Left lung (tissue), 10 donors: ENCODE measurements around the gene SNAI3. TPM values are rescaled to one million over a fixed set of nuclear protein-coding genes. Genes with fewer than 3 reads are reported as not detected.

ENCODE experiments used
- ATAC-seq: fragments of 200-7000 bp; cut with Tn5 transposase; one replicate; pipeline ENCODE4 v1.9.1; 2020; ENCODE audit warnings: moderate library complexity
- DNase-seq, 4 donors: peaks; one replicate each; pipeline ENCODE4 v3.0.0-alpha.2; 2013 to 2020
- H3K27ac ChIP-seq, 2 donors: fragments of 200-600 bp; sonication (generic) in 1 of 2; one replicate each; pipeline versions ENCODE4 v1.5.0 to v1.8.0; 2020 to 2021
- H3K27me3 ChIP-seq, 2 donors: fragments of 200-600 bp; sonication (generic) in 1 of 2; one replicate each; pipeline versions ENCODE4 v1.5.0 to v1.8.0; 2020 to 2021
- H3K36me3 ChIP-seq, 2 donors: fragments of 200-600 bp; sonication (generic) in 1 of 2; one replicate each; pipeline versions ENCODE4 v1.5.0 to v1.8.0; 2020 to 2021
- H3K4me1 ChIP-seq, 2 donors: fragments of 200-600 bp; one replicate each; pipeline ENCODE4 v1.8.0; 2021
- H3K4me3 ChIP-seq, 2 donors: fragments of 200-600 bp; sonication (generic) in 1 of 2; one replicate each; pipeline versions ENCODE4 v1.5.0 to v1.8.0; 2020 to 2021; ENCODE audit warnings: mild to moderate bottlenecking in 1 of 2
- H3K9me3 ChIP-seq, 2 donors: fragments of 200-600 bp; sonication (generic) in 1 of 2; one replicate each; pipeline versions ENCODE4 v1.5.0 to v1.8.0; 2020 to 2021
- CTCF ChIP-seq, 2 donors: fragments of 200-600 bp; sonication (generic) in 1 of 2; IDR thresholded peaks; one replicate each; pipeline versions ENCODE4 v1.5.0 to v1.8.0; 2021; ENCODE audit warnings: antibody characterized with exemption in 2 of 2
- intact Hi-C, 2 donors: fragments of 100-400 bp; cut with DNase I; formaldehyde crosslinking; loops; one replicate each; pipeline versions ENCODE4 v1.11.2 to v1.14.2; 2022
- polyA plus RNA-seq, 6 donors: library from polyadenylated mRNA; unstranded; fragments of 120-200 nt; gene quantifications; one replicate each; pipeline ENCODE4 v1.2.1, GENCODE V29; 2013; ENCODE audit not compliant: insufficient read length in 6 of 6
- total RNA-seq, 2 donors: library from RNA; stranded (reverse); fragmentation: NEBNext Ultra II Directional; extraction: Animal tissue kit (Norgen Biotek cat#: 25700); gene quantifications; one replicate each; pipeline ENCODE4 v1.2.1, GENCODE V29; 2021
- donor health status: DM: no; HTN: yes; CAD: no.
- donor health status: DM: no; HTN: no; CAD: no.

Gene SNAI3
- total and polyA plus RNA-seq, 8 donors = 0.86 to 2.3 (median 1.8) TPM

- no peak for ATAC-seq
Observed at GRCh38 chr16:88725609-88726407, 39.5 kb upstream of the SNAI3 start.

GRCh38 chr16:88724855-88725555 is 38.7 kb upstream of the SNAI3 start:
- no peaks in the 10 kb centered on the region for H3K27me3 ChIP-seq
- intact Hi-C loops = no loop called here
- H3K36me3 ChIP-seq = peaks cover 0 to 84% of the 10 kb centered on the region in 2 donors
- no peak for TF ChIP-seq CTCF (IDR thresholded peaks at IDR 0.05)
- no peak for DNase-seq
- no peak overlapping the region for H3K4me3 ChIP-seq
- no peaks in the 10 kb centered on the region for H3K4me1 ChIP-seq
- H3K27ac ChIP-seq = no peak overlapping the region
- no peak for ATAC-seq
- no peaks in the 10 kb centered on the region for H3K9me3 ChIP-seq

More at GRCh38 chr16:88725609-88726407, 39.5 kb upstream of the SNAI3 start:
- DNase-seq = no peak
- H3K27ac ChIP-seq = no peak overlapping the region
- H3K27me3 ChIP-seq = no peaks in the 10 kb centered on the region
- no peaks in the 10 kb centered on the region for H3K9me3 ChIP-seq
- intact Hi-C loops = no loop called here
- no peak overlapping the region for H3K4me3 ChIP-seq
- H3K4me1 ChIP-seq = no peaks in the 10 kb centered on the region
- peaks cover 0 to 84% of the 10 kb centered on the region in 2 donors for H3K36me3 ChIP-seq
- TF ChIP-seq CTCF (IDR thresholded peaks at IDR 0.05) = no peak

- peaks cover 0 to 92% of the 10 kb centered on the region in 2 donors for H3K36me3 ChIP-seq
- H3K27ac ChIP-seq = no peak overlapping the region
- no peak for ATAC-seq
- no peaks in the 10 kb centered on the region for H3K4me1 ChIP-seq
- intact Hi-C loops = no loop called here
- no peak overlapping the region for H3K4me3 ChIP-seq
- H3K27me3 ChIP-seq = no peaks in the 10 kb centered on the region
- DNase-seq = no peak
- TF ChIP-seq CTCF (IDR thresholded peaks at IDR 0.05) = no peak
- H3K9me3 ChIP-seq = no peaks in the 10 kb centered on the region
Observed at GRCh38 chr16:88723911-88724310, 37.6 kb upstream of the SNAI3 start.

GRCh38 chr16:88723507-88723887 is 37.2 kb upstream of the SNAI3 start:
- intact Hi-C loops = no loop called here
- no peaks in the 10 kb centered on the region for H3K4me1 ChIP-seq
- no peaks in the 10 kb centered on the region for H3K27me3 ChIP-seq
- peaks cover 0 to 96% of the 10 kb centered on the region in 2 donors for H3K36me3 ChIP-seq
- ATAC-seq = no peak
- TF ChIP-seq CTCF (IDR thresholded peaks at IDR 0.05) = no peak
- no peak overlapping the region for H3K27ac ChIP-seq
- DNase-seq = no peak
- no peak overlapping the region for H3K4me3 ChIP-seq
- no peaks in the 10 kb centered on the region for H3K9me3 ChIP-seq

- no peak for TF ChIP-seq CTCF (IDR thresholded peaks at IDR 0.05)
- Histone ChIP-seq H3K27ac (no peak overlapping the region), H3K4me3 (no peak overlapping the region), H3K36me3 (peaks cover 0 to 100% of the 10 kb centered on the region in 2 donors), H3K27me3 (no peaks in the 10 kb centered on the region), H3K4me1 (no peaks in the 10 kb centered on the region), H3K9me3 (no peaks in the 10 kb centered on the region)
- DNase-seq = no peak
- intact Hi-C loops = no loop called here
- no peak for ATAC-seq
Observed at GRCh38 chr16:88722784-88723506, 36.6 kb upstream of the SNAI3 start.
